PC-9 (cell line): Measurements from ENCODE around the gene HSPBAP1. TPM values are rescaled to one million over a fixed set of nuclear protein-coding genes. Genes with fewer than 3 reads are reported as not detected.

Source experiments
- BruUV-seq: library from RNA; stranded (reverse); fragments of 400-500 nt; replicated peaks from 2 replicates; lab custom pipeline; 2021; lab: Mats Ljungman, UMichigan
- CTCF ChIA-PET: fragments of 300-600 bp; sonication (Branson Sonifier 250); formaldehyde crosslinking; loops from one replicate; lab custom pipeline; 2022; ENCODE audit warnings: antibody characterized with exemption; lab: Charles Lee
- POLR2A ChIA-PET: fragments of 300-600 bp; sonication (Branson Sonifier 250); formaldehyde crosslinking; loops from one replicate; lab custom pipeline; 2022; ENCODE audit warnings: antibody characterized with exemption; ENCODE audit not compliant: unreplicated experiment; lab: Charles Lee
- DNase-seq, 2 experiments: peaks; one replicate each; pipeline versions ENCODE4 v3.0.0 to v3.0.0-alpha.2; 2015 to 2022; ENCODE audit warnings: mixed read lengths in 1 of 2
- H2AFZ ChIP-seq: fragments of 200-600 bp; sonication (generic); 2 replicates; pipeline ENCODE4 v1.8.1; 2017; ENCODE audit warnings: antibody characterized with exemption
- H3F3A ChIP-seq: fragments of 200-600 bp; sonication (generic); 2 replicates; pipeline ENCODE4 v1.8.1; 2017; ENCODE audit warnings: antibody characterized with exemption, mild to moderate bottlenecking, low read depth; ENCODE audit not compliant: insufficient read depth
- H3K27ac ChIP-seq: fragments of 200-600 bp; sonication (generic); 2 replicates; pipeline ENCODE4 v1.6.1; 2016; ENCODE audit warnings: mixed run types
- H3K27me3 ChIP-seq: fragments of 200-600 bp; sonication (generic); 2 replicates; pipeline ENCODE4 v1.6.1; 2016; ENCODE audit warnings: low read depth, mixed run types; ENCODE audit not compliant: insufficient read depth
- H3K36me3 ChIP-seq: fragments of 200-600 bp; sonication (generic); 2 replicates; pipeline ENCODE4 v1.6.1; 2016; ENCODE audit warnings: low read depth, mixed run types
- H3K4me1 ChIP-seq: fragments of 200-600 bp; sonication (generic); replicated peaks from 2 replicates; pipeline ENCODE4 v1.6.1; 2016; ENCODE audit warnings: mixed run types; ENCODE audit not compliant: insufficient read depth
- H3K4me2 ChIP-seq: fragments of 200-600 bp; sonication (generic); 2 replicates; pipeline ENCODE4 v1.6.1; 2017; ENCODE audit warnings: mixed run types
- H3K4me3 ChIP-seq: fragments of 200-600 bp; sonication (generic); 2 replicates; pipeline ENCODE4 v1.6.1; 2016; ENCODE audit warnings: mixed run types
- H3K79me2 ChIP-seq: fragments of 200-600 bp; sonication (generic); 2 replicates; pipeline ENCODE4 v1.6.1; 2017; ENCODE audit warnings: low read depth, mixed run types
- H3K9me2 ChIP-seq: fragments of 200-600 bp; sonication (generic); 2 replicates; pipeline ENCODE4 v1.8.1; 2017; ENCODE audit warnings: mild to moderate bottlenecking; ENCODE audit not compliant: insufficient read depth
- H3K9me3 ChIP-seq: fragments of 200-600 bp; sonication (generic); 2 replicates; pipeline ENCODE4 v1.8.1; 2016; ENCODE audit warnings: low read depth; ENCODE audit not compliant: insufficient read depth
- H4K20me1 ChIP-seq: fragments of 200-600 bp; sonication (generic); 2 replicates; pipeline ENCODE4 v1.8.1; 2017; ENCODE audit not compliant: insufficient read depth
- CTCF ChIP-seq: fragments of 200-600 bp; sonication (generic); conservative IDR thresholded peaks from 2 replicates; pipeline ENCODE4 v1.6.1; 2017; ENCODE audit warnings: mixed run types, antibody characterized with exemption, mild to moderate bottlenecking, moderate library complexity
- EZH2 ChIP-seq: fragments of 200-600 bp; sonication (generic); IDR thresholded peaks from 2 replicates; pipeline ENCODE4 v1.8.0; 2017; ENCODE audit warnings: antibody characterized with exemption, low read depth
- intact Hi-C: fragments of 100-400 bp; cut with micrococcal nuclease; formaldehyde crosslinking; loops from one replicate; pipeline ENCODE4 v1.10.0; 2022; ENCODE audit not compliant: unreplicated experiment
- total RNA-seq: library from RNA; stranded (reverse); gene quantifications from 2 replicates; pipeline ENCODE4 v1.2.3, GENCODE V29; 2021

Gene HSPBAP1
- total RNA-seq, 1 experiment from 2014 or later: 10.9 TPM

- Histone ChIP-seq H3K79me2 (no peaks in the 10 kb centered on the region), H3K4me1 (no peaks in the 10 kb centered on the region), H3K4me3 (no peak overlapping the region), H2AFZ (no peak overlapping the region), H3K9me2 (no peaks in the 10 kb centered on the region), H3K27ac (no peak overlapping the region), H3K4me2 (no peak overlapping the region), H3K36me3 (peaks cover 4% of the 10 kb centered on the region; the same call in 1 of the 2 replicates), H3K9me3 (no peaks in the 10 kb centered on the region), H4K20me1 (no peaks in the 10 kb centered on the region), H3F3A (no peaks in the 10 kb centered on the region), H3K27me3 (no peaks in the 10 kb centered on the region)
- no TSS peak for BruUV-seq
- POLR2A ChIA-PET: no interaction called here
- CTCF ChIA-PET: no interaction called here
- intact Hi-C loops: no loop called here
- no peak for TF ChIP-seq CTCF
- no peak for TF ChIP-seq EZH2
- no peak for DNase-seq
Measured at GRCh38 chr3:122777563-122777962, 16.1 kb downstream of the HSPBAP1 start.

GRCh38 chr3:122776675-122777468 is 16.8 kb downstream of the HSPBAP1 start:
- Histone ChIP-seq H3K4me1 (no peaks in the 10 kb centered on the region), H3K4me2 (no peak overlapping the region), H3K27me3 (no peaks in the 10 kb centered on the region), H3F3A (no peaks in the 10 kb centered on the region), H3K36me3 (peaks cover under 1% of the 10 kb centered on the region; the same call in 1 of the 2 replicates), H3K79me2 (no peaks in the 10 kb centered on the region), H2AFZ (no peak overlapping the region), H3K9me3 (no peaks in the 10 kb centered on the region), H3K4me3 (no peak overlapping the region), H3K27ac (no peak overlapping the region), H3K9me2 (no peaks in the 10 kb centered on the region), H4K20me1 (no peaks in the 10 kb centered on the region)
- intact Hi-C loops: no loop called here
- CTCF ChIA-PET: no interaction called here
- TF ChIP-seq CTCF (no peak), EZH2 (no peak)
- POLR2A ChIA-PET: no interaction called here
- BruUV-seq: no TSS peak
- no peak for DNase-seq

- H4K20me1 ChIP-seq: no peaks in the 10 kb centered on the region
- no peaks in the 10 kb centered on the region for H3K9me3 ChIP-seq
- H3K27me3 ChIP-seq: no peaks in the 10 kb centered on the region
- no peak for DNase-seq
- H3K27ac ChIP-seq: no peak overlapping the region
- no peaks in the 10 kb centered on the region for H3F3A ChIP-seq
- no peaks in the 10 kb centered on the region for H3K9me2 ChIP-seq
- intact Hi-C loops: no loop called here
- no peaks in the 10 kb centered on the region for H3K4me1 ChIP-seq
- no peaks in the 10 kb centered on the region for H3K79me2 ChIP-seq
- BruUV-seq: no TSS peak
- CTCF ChIA-PET: interaction anchor here (0.6 kb wide), 1 partner anchor 18 kb away, joined by 7 read pairs; no protein-coding TSS in a partner anchor
- POLR2A ChIA-PET: interaction anchor here (0.6 kb wide), 1 partner anchor 401 kb away, joined by 3 read pairs; no protein-coding TSS in a partner anchor
- H2AFZ ChIP-seq: no peak overlapping the region
- TF ChIP-seq CTCF (no peak), EZH2 (no peak)
- no peak overlapping the region for H3K4me3 ChIP-seq
- no peak overlapping the region for H3K4me2 ChIP-seq
- no peaks in the 10 kb centered on the region for H3K36me3 ChIP-seq
Measured at GRCh38 chr3:122774564-122774963, 19.1 kb downstream of the HSPBAP1 start.
